Measurements from ENCODE around the gene ZNF280D.

Gene ZNF280D

GRCh38 chr15:56718560-56718959 is 14.7 kb downstream of the ZNF280D start:
- TF ChIP-seq SIN3A (IDR thresholded peaks at IDR 0.05; ENCODE audit: borderline replicate concordance, insufficient read depth, low read length) (no peak), TAF1 (IDR thresholded peaks at IDR 0.05; ENCODE audit: borderline replicate concordance, insufficient read depth, low read length) (no peak), FOXP2 (optimal IDR thresholded peaks at IDR 0.05; ENCODE audit: borderline replicate concordance, extremely low read depth, extremely low read length, insufficient read depth) (no peak), REST (IDR thresholded peaks at IDR 0.05; ENCODE audit: insufficient read depth in 1 of 2, low read depth in 2 of 2, low read length in 2 of 2) (no peak), POLR2AphosphoS5 (IDR thresholded peaks at IDR 0.05; ENCODE audit: low read depth, low read length) (no peak)

GRCh38 chr15:56716334-56716733 is 17.0 kb downstream of the ZNF280D start:
- TF ChIP-seq POLR2AphosphoS5 (IDR thresholded peaks at IDR 0.05; ENCODE audit: low read depth, low read length): no peak
- no peak for TF ChIP-seq FOXP2 (optimal IDR thresholded peaks at IDR 0.05; ENCODE audit: borderline replicate concordance, extremely low read depth, extremely low read length, insufficient read depth)
- TF ChIP-seq REST (IDR thresholded peaks at IDR 0.05; ENCODE audit: insufficient read depth in 1 of 2, low read depth in 2 of 2, low read length in 2 of 2): no peak

- TF ChIP-seq REST (IDR thresholded peaks at IDR 0.05; ENCODE audit: insufficient read depth in 1 of 2, low read depth in 2 of 2, low read length in 2 of 2) (no peak), FOXP2 (optimal IDR thresholded peaks at IDR 0.05; ENCODE audit: borderline replicate concordance, extremely low read depth, extremely low read length, insufficient read depth) (no peak), POLR2AphosphoS5 (IDR thresholded peaks at IDR 0.05; ENCODE audit: low read depth, low read length) (no peak), SIN3A (IDR thresholded peaks at IDR 0.05; ENCODE audit: borderline replicate concordance, insufficient read depth, low read length) (no peak), TAF1 (IDR thresholded peaks at IDR 0.05; ENCODE audit: borderline replicate concordance, insufficient read depth, low read length) (no peak)
These were observed 18.1 kb downstream of the ZNF280D start for GRCh38 chr15:56715220-56715619.

- TF ChIP-seq TAF1 (IDR thresholded peaks at IDR 0.05; ENCODE audit: borderline replicate concordance, insufficient read depth, low read length) (no peak), SIN3A (IDR thresholded peaks at IDR 0.05; ENCODE audit: borderline replicate concordance, insufficient read depth, low read length) (no peak), REST (IDR thresholded peaks at IDR 0.05; ENCODE audit: insufficient read depth in 1 of 2, low read depth in 2 of 2, low read length in 2 of 2) (no peak), FOXP2 (optimal IDR thresholded peaks at IDR 0.05; ENCODE audit: borderline replicate concordance, extremely low read depth, extremely low read length, insufficient read depth) (no peak), POLR2AphosphoS5 (IDR thresholded peaks at IDR 0.05; ENCODE audit: low read depth, low read length) (no peak)
These were observed 33.6 kb downstream of the ZNF280D start for GRCh38 chr15:56699743-56700142.

GRCh38 chr15:56698270-56698669 is 35.0 kb downstream of the ZNF280D start:
- TF ChIP-seq SIN3A (IDR thresholded peaks at IDR 0.05; ENCODE audit: borderline replicate concordance, insufficient read depth, low read length) (no peak), TAF1 (IDR thresholded peaks at IDR 0.05; ENCODE audit: borderline replicate concordance, insufficient read depth, low read length) (no peak), FOXP2 (optimal IDR thresholded peaks at IDR 0.05; ENCODE audit: borderline replicate concordance, extremely low read depth, extremely low read length, insufficient read depth) (no peak), REST (IDR thresholded peaks at IDR 0.05; ENCODE audit: insufficient read depth in 1 of 2, low read depth in 2 of 2, low read length in 2 of 2) (no peak), POLR2AphosphoS5 (IDR thresholded peaks at IDR 0.05; ENCODE audit: low read depth, low read length) (no peak)
